Measurements from ENCODE around the gene ATXN1. TPM values are rescaled to one million over a fixed set of nuclear protein-coding genes. Genes with fewer than 3 reads are reported as not detected.
"Not testable (repeated sequence)": the region's sequence is repeated elsewhere in the genome, so short reads cannot be mapped to it uniquely, and the experiment has no call there.

The ATXN1 gene
- total and polyA plus RNA-seq, 7 donors = 1.3 to 50.9 (median 21.6) TPM

DNA sequence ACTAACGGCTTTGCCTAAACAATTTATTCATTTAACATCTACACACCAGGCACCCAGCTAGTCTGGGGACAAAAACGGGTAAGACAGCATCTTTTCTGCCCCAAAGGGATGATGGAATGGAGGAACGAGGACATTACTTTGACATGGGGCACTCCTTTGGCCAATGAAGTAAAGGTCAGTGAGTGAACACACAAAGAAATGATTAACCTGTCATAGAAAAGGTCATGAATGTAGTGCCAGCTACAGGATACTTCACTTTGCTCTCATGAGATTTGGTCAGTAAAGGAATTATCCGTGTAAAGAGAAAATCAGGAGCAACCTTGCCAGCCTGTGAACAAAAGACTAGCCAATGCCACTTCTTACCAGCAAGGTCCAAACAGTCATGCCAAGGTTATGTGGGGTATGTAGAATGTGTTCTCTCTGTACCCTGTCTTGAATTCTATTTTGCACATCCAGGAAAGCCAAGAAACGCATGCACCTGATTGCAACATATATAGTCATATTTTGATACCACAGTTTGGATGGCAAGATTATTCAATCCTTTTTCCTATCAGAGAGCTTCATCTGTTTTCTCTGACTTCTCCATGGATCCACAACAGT is 377.6 kb downstream of the ATXN1 start:
- Histone ChIP-seq H3K36me3 (ENCODE audit: insufficient read depth in 1 of 2, low read depth in 1 of 2) (no peaks in the 10 kb centered on the region), H3K4me3 (no peak overlapping the region), H3K27ac (no peak overlapping the region), H3K9me3 (no peaks in the 10 kb centered on the region), H3K4me1 (peaks cover 17% of the 10 kb centered on the region), H3K27me3 (ENCODE audit: insufficient read depth in 3 of 3, low read length in 2 of 3) (no peaks in the 10 kb centered on the region)
- TF ChIP-seq, protein P1, sequence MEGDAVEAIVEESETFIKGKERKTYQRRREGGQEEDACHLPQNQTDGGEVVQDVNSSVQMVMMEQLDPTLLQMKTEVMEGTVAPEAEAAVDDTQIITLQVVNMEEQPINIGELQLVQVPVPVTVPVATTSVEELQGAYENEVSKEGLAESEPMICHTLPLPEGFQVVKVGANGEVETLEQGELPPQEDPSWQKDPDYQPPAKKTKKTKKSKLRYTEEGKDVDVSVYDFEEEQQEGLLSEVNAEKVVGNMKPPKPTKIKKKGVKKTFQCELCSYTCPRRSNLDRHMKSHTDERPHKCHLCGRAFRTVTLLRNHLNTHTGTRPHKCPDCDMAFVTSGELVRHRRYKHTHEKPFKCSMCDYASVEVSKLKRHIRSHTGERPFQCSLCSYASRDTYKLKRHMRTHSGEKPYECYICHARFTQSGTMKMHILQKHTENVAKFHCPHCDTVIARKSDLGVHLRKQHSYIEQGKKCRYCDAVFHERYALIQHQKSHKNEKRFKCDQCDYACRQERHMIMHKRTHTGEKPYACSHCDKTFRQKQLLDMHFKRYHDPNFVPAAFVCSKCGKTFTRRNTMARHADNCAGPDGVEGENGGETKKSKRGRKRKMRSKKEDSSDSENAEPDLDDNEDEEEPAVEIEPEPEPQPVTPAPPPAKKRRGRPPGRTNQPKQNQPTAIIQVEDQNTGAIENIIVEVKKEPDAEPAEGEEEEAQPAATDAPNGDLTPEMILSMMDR (IDR thresholded peaks at IDR 0.05) = no peak
- WGBS, 3 donors = 60 to 69% (median 64%) methylated on average over 5 of the region's 5 CpGs
- no peak for DNase-seq
- peak in 3 of 4 donors; percentile 77 to 89 (median 85) for ATAC-seq
- intact Hi-C loops (cut with DNase I) = no loop called here

DNA sequence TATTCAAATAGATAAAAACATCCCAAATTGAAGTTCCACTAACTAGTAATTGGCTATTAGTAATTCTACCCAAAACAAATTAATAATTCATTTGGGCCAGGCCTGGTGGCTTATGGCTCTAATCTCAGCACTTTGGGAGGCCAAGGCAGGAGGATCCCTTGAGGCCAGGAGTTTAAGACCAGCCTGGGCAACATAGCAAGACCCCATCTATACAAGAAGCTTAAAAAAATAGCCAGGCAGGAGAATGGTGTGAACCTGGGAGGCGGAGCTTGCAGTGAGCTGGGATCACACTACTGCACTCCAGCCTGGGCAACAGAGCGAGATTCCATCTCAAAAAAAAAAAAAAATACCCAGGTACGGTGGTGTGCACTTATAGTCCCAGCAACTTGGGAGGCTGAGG is 379.3 kb downstream of the ATXN1 start:
- H3K4me3 ChIP-seq; H3K27me3 ChIP-seq (ENCODE audit: insufficient read depth in 3 of 3, low read length in 2 of 3); H3K36me3 ChIP-seq (ENCODE audit: insufficient read depth in 1 of 2, low read depth in 1 of 2); DNase-seq; intact Hi-C loops (cut with DNase I); H3K9me3 ChIP-seq; ATAC-seq; H3K27ac ChIP-seq: not testable (repeated sequence)
- WGBS, 3 donors = 97 to 100% (median 97%) methylated on average over 3 of the region's 3 CpGs
- H3K4me1 ChIP-seq = peaks cover 17% of the 10 kb centered on the region

DNA sequence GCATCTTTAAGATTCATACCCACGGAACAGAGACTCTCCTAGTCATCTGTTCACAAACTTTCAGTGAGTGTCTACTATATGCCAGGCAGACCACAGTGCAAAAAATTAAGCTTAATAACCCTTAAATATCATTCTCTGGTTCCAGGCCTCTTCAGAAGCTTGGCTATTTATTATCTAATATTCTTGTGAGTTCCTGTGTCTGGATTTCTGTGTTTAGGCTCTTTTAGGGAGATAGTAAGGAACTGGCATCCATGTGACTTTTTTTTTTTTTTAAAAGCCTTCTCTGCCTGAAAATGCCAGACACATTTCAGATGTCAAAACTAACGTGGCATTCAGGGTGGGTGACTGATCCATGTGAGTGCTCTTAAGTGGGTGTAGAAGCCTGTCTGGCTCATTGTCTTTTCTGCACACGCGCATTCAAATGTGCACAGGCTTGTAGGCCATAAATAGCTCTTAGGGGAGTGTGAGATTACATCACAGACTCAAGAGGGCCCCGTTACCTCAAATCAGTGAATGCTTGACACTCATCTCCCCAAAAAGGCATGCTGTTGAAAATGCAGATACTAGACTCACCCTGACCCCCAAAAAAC is 380.9 kb downstream of the ATXN1 start:
- 61 to 85% (median 69%) methylated on average over 5 of the region's 5 CpGs for WGBS, 3 donors
- TF ChIP-seq, protein P1 (IDR thresholded peaks at IDR 0.05) = no peak
- Histone ChIP-seq H3K27ac (no peak overlapping the region), H3K9me3 (no peaks in the 10 kb centered on the region), H3K4me3 (no peak overlapping the region), H3K4me1 (peaks cover 26% of the 10 kb centered on the region), H3K27me3 (ENCODE audit: insufficient read depth in 3 of 3, low read length in 2 of 3) (no peaks in the 10 kb centered on the region), H3K36me3 (ENCODE audit: insufficient read depth in 1 of 2, low read depth in 1 of 2) (no peaks in the 10 kb centered on the region)
- ATAC-seq = peak in 3 of 4 donors; percentile 34 to 63 (median 58)
- intact Hi-C loops (cut with DNase I) = no loop called here
- DNase-seq = no peak

DNA sequence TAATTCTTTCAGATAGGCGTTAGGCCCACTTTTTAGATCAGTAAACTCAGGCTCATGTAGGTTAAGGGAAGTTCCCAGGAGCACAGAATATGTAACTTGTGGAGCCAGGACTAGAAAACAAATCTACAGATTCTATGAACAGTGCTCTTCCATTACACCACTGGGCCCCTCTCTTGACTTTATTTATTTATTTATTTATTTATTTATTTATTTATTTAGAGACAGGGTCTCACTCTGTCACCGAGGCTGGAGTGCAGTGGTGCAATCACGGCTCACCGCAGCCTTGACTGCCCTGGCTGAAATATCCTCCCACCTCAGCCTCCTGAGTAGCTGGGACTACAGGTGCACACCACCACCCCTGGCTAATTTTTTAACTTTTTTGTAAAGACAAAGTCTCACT is 382.9 kb downstream of the ATXN1 start:
- H3K4me3 ChIP-seq; ATAC-seq; H3K9me3 ChIP-seq; intact Hi-C loops (cut with DNase I); H3K36me3 ChIP-seq (ENCODE audit: insufficient read depth in 1 of 2, low read depth in 1 of 2); H3K27me3 ChIP-seq (ENCODE audit: insufficient read depth in 3 of 3, low read length in 2 of 3); DNase-seq; H3K4me1 ChIP-seq; H3K27ac ChIP-seq: not testable (repeated sequence)
- WGBS, 3 donors = 98 to 100% (median 99%) methylated on average over 4 of the region's 4 CpGs

DNA sequence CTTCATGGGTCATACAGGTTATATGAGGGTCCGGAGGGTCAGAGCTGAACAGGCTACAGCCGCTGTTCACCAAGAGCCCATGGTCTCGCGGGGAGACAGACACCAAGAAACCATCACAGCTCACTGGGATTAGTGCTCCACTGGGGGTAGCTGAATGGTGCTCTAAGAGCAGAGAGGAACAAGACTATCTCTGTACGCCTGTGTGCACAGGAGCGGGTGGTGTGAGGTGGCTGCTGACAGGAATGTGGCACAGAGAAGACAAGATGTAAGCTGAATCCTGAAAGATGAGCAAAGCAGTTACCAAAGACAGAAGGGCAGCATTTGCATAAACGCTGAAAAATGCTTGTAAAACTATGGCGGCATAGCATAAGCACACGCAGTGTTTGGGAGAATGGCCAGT is 383.8 kb downstream of the ATXN1 start:
- ATAC-seq = peak in 1 of 4 donors; percentile 48
- TF ChIP-seq, protein P1 (IDR thresholded peaks at IDR 0.05) = no peak
- Histone ChIP-seq H3K9me3 (no peaks in the 10 kb centered on the region), H3K4me1 (peaks cover 9% of the 10 kb centered on the region), H3K27me3 (ENCODE audit: insufficient read depth in 3 of 3, low read length in 2 of 3) (no peaks in the 10 kb centered on the region), H3K4me3 (no peak overlapping the region), H3K27ac (no peak overlapping the region), H3K36me3 (ENCODE audit: insufficient read depth in 1 of 2, low read depth in 1 of 2) (no peaks in the 10 kb centered on the region)
- DNase-seq = no peak
- WGBS, 3 donors = 90 to 98% (median 96%) methylated on average over 9 of the region's 9 CpGs
- intact Hi-C loops (cut with DNase I) = no loop called here

All from psoas muscle (tissue), 8 donors.